PC-3 (cell line): ENCODE results near the gene HIPK3.

ENCODE experiments used
- EZH2 ChIP-seq: fragments of 300-600 bp; sonication (generic); IDR thresholded peaks from one replicate; pipeline ENCODE4 v1.6.1; 2017; ENCODE audit warnings: antibody characterized with exemption, mild to moderate bottlenecking, low read length; ENCODE audit not compliant: unreplicated experiment
- TF ChIP-seq, protein P1 (sequence below): fragments of 300-600 bp; sonication (generic); conservative IDR thresholded peaks from 2 replicates; pipeline ENCODE4 v1.5.1; 2017; ENCODE audit warnings: antibody characterized with exemption, low read depth, mild to moderate bottlenecking, low read length

DNA sequence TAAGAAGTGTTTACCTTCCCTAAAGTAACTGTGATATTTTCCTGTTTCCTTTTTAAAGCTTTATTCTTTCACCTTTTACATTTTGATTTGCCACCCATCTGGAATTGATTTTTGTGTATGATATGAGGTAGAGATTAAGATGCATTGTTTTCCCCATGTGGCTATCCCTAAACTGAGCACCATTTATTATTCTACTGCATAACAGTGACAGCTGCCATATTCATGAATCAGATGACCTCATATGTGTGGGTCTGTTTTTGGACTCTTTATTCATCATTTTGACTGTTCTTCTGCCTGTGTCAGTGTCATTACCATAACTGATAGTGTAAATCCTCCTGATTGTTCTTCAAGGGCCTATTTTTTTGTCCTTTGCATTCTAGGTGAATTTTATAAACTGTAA, 50.8 kb downstream of the HIPK3 start:
- TF ChIP-seq, protein P1, sequence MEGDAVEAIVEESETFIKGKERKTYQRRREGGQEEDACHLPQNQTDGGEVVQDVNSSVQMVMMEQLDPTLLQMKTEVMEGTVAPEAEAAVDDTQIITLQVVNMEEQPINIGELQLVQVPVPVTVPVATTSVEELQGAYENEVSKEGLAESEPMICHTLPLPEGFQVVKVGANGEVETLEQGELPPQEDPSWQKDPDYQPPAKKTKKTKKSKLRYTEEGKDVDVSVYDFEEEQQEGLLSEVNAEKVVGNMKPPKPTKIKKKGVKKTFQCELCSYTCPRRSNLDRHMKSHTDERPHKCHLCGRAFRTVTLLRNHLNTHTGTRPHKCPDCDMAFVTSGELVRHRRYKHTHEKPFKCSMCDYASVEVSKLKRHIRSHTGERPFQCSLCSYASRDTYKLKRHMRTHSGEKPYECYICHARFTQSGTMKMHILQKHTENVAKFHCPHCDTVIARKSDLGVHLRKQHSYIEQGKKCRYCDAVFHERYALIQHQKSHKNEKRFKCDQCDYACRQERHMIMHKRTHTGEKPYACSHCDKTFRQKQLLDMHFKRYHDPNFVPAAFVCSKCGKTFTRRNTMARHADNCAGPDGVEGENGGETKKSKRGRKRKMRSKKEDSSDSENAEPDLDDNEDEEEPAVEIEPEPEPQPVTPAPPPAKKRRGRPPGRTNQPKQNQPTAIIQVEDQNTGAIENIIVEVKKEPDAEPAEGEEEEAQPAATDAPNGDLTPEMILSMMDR = no peak
- no peak for TF ChIP-seq EZH2
